Stimulated activated CD4-positive, alpha-beta T cell treated with anti-CD3 and anti-CD28 coated beads, Interleukin-12 subunit alpha, Interleukin-12 subunit beta, amount 100 ng/mL, for 24 hours (primary cell): ENCODE measurements around the gene IQSEC2.

Experiments
- DNase-seq, 2 experiments: peaks; one replicate each; pipeline ENCODE4 v3.0.0-alpha.2; 2020; ENCODE audit warnings: low read depth in 2 of 2

IQSEC2 gene

DNA sequence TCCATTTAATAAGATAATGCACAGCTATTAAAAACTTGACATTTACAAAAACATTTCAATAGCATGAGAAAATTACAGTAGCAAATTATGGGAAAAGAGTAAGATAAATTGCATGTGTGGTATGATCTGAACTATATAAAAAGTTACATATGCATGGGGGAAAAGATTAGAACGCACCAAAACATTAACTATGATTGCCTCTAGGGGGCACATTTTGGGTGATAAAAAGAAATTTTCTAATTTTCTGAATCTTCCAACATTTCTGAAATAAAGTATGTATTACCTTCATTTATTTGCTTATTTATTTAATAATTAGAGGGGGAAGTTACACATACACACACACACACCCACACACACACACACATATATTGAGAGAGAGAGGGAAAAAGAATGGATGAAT is 36.8 kb downstream of the IQSEC2 start:
- DNase-seq = no peak

DNA sequence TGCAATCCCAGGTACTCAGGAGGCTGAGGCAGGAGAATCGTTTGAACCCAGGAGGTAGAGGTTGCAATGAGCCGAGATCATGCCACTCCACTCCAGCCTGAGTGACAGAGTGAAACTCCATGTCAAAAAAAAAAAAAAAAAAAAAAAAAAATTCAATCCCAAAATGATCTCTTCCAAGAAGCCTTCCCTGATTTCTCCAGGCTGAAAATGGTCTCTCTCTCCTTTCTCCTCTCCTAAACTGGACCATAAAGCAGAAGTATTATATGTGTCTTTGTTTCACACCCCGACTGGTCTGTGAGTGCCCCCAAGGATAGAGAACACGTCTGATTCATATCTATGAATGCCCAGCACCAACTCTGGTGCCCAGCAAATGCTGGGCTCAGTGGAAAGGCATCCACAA is 39.1 kb downstream of the IQSEC2 start:
- DNase-seq = no peak

DNA sequence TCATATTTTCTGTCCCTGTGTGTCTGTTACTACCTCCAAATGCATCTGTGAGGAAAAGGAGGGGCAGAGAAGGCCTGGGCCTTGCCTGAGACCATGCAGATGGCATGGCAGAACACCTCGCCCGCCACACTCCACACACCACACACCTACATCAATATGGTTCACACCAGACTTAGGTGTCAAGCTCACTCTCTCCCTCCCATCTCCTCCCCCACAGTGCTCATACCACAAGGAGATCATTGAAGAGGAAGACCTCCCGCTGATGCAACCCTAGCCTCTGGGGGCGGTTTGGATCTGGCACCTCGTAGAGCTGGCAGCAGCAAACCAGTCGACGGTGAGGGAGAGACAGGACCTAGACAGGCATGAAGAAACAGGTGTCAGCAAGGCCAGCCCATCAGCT is 39.8 kb downstream of the IQSEC2 start:
- DNase-seq = no peak

DNA sequence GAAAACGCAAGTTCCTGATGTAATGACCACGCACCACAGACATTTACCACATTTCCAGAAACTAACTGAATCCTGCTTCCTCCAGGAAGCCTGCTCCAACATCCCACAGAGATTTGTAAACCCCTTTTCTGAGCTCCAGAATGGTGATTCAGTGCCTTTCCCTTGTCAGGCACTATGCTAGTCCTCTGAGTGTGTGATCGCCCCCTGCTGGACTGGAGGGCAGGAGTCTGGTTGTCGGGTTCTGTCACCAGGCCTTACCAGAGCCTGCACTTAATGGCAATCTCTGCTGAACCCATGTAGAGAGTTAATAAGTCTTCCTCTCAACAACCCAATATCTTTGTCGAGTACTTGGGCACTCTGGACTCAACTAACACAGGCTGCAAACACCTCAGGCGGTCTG is 41.9 kb downstream of the IQSEC2 start:
- peak in 1 of 2 experiments; percentile 25 for DNase-seq

DNA sequence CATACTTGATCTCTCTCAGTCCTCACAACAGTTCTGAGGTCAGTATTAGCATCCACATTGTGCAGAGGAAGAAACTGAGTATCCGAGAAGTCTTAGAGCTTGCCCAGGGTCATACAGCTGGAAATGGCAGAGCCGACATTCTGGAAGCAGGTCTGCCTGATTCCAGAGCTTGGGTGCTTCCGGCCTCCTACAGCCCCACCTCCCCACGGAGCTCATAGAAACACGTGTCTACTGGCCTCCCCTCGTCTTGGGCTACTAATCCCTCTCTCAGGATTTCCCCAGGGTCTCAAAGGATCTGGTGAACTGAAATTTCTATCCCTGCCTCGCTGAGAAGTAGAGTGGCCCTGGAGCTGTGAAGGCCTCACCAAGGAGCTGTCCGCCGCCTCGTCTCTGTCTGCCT is 44.3 kb downstream of the IQSEC2 start:
- DNase-seq = no peak

DNA sequence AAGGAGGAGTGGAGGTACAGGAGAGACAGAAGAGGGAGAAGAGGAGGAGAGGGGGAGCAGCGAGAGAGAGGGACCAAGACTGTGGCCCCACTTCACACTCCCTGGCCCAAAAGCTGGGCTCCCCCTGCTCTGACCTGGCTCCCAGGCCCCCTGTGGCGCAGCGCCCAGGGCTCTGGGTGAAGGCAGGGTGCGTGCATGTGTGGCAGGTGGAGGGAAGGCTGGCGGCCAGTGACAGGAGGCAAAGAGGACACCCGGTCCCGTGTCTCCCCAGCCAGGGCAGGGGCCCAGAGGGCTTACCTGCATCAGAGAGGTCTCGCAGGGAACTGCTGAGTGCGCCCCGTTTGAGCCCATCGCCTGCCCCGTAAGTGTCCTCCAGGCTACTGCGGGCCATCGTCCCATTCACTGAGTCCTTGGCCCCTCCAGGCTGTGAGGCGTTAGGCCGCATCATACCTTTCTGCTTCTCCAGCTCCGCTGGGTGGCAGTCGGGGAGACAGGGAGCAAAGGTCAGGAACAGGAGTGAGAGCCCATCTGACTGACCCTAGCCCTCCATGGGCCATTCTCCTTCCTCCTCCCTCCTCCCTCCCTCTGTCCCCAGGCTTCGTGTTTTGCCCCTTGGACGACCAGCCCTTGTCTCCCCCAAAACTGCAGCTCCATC is 45.2 kb downstream of the IQSEC2 start:
- no peak for DNase-seq

DNA sequence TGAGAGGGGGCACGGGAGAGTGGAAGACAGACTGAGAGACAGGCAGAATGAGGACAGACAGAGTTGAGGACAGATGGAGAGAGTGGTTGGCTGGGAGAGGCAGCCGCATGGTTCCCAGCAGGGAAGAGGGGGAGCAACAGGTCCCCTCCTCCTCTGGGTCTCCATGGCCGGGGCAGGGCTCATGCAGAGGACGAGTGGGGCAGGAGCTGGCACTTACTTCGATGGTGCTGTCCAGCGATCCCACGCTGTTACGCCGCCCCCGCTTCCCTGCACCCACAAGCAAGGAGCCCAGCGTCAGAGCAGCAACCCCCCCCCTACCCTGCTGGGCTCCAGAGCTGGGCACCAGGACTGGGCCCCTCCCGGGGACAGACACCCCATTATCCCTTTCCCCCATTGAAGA is 45.8 kb downstream of the IQSEC2 start:
- DNase-seq = no peak

DNA sequence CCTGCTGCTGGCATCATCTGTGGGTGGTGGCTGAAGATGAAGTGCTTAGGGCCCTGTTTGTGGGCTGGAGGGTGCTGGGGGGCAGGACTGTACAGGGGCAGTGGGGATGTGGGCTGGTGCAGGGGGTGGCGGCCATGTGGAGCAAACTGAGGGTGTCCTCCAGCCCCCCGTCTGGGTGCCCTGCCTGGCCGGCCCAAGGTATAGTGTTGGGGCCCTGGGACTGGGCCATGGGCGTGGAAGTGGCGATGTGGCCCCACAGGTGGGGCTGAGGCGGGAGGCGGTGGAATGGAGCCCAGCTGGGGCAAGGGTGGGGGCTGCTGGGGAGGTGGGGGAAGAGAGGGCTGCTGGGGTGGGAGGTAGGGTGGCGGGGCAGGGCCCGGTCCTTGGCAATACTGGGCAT is 46.9 kb downstream of the IQSEC2 start:
- no peak for DNase-seq

DNA sequence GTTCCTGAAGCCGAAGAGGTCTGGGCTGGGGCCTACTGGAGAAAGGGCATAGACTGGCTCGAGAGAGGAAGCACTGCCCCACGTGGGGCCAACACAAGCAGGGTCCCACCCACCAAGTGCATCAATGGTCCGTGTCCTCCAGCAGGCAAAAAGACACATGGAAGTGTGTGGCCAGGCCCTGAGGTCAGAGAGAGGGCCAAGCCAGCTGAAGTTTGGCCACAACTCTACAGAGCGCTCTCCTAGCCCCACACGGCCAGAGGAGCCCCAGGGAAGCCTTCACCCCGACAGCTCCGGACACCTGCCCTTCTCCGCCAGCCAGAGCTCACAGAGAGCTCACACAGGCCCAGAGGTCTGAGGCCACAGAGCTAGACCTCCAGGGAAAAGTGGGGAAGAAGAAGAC is 47.8 kb downstream of the IQSEC2 start:
- no peak for DNase-seq

DNA sequence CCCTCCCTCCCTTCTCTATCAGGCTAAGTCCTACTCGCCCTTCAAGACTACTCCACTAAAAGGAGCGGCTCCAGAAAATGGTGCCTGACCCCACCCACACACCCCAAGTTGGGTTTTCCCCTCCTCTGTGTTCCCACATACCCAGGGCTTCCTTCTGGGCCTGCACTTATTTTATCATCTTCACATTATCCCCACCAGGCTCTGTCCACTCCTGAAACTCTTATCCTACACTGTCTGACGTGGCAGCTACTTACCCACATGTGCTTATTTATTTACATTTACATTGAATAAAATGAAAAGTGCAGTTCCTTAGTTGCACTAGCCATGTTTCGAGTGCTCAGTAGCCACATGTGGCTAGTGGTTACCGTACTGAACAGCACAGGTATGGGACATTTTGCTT is 51.3 kb downstream of the IQSEC2 start:
- DNase-seq = no peak

DNA sequence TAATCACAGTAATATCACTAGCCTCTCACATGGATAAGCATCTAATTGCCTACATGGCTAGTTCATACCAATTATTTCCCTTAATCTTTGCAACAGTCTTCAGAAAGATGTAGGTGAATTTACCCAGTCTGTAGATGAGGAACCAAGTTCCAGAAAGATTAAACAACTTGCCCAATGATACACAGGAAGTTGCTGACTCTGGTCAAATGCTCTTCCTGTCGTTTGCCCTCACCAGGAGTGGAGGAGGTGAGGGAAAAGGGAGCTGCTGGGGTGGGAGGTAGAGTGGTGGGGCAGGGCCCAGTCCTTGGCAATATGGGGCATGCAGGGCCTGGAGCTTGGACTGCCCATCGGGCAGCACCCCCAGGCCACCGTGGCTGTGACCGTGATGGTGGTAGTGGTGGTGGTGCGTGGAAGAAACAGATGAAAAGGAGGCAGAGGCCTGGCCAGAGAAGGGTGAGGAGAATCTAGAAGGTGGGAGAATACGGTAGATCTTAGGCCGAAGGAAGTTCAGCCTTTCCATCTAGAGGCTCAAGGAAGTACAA is 54.1 kb downstream of the IQSEC2 start:
- DNase-seq = no peak

DNA sequence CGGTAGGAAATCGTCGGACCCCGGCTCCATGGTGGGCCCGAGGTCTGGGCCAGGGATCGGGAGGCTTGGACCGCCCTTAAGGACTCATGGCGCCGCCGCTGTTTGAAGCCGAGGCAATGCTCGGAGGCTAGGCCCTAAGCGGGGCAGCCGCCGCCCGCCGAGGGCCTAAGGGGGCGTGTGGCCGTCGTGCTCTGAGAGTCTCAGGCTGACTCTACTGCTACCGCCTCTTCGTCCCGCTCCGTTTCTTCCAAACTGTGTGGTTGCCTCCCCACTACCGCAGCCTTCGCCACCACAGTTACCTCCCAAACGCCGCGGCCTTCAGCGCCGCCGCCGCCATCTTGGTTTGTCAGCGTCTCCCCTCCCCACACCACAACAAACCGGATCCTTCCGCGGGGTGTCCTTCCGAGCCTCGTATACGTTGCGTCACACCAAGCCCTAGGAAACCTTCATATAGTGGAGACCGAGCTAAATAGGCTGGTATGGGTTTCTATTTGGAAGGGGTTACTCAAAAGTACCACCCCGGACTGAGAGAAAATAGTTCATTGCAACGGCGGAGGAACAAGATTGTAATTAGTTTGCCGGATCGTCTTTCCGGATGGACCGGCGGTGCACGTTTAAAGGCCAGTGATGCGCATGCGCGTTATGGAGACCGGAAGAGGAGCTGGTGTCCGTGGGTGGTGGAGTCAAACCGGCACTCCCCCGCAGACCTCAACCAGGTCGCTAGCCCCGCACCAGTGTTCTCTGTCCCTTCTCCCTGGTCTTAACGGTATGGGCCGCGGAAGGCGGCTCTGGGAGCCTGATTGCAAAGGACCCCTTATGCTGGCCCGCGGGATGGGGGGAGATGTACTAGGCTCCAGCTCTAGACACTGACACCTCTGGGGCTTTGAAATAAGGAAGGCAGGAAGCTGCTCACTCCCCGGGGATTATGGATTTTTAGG is 56.3 kb downstream of the IQSEC2 start, which contains the start of gene KDM5C:
TSS of gene KDM5C (minus strand) at position 348 of the 938 bp plus-strand sequence. CDS start at position 30, 318 bp downstream.
- DNase-seq = peak; percentile 64 to 76

DNA sequence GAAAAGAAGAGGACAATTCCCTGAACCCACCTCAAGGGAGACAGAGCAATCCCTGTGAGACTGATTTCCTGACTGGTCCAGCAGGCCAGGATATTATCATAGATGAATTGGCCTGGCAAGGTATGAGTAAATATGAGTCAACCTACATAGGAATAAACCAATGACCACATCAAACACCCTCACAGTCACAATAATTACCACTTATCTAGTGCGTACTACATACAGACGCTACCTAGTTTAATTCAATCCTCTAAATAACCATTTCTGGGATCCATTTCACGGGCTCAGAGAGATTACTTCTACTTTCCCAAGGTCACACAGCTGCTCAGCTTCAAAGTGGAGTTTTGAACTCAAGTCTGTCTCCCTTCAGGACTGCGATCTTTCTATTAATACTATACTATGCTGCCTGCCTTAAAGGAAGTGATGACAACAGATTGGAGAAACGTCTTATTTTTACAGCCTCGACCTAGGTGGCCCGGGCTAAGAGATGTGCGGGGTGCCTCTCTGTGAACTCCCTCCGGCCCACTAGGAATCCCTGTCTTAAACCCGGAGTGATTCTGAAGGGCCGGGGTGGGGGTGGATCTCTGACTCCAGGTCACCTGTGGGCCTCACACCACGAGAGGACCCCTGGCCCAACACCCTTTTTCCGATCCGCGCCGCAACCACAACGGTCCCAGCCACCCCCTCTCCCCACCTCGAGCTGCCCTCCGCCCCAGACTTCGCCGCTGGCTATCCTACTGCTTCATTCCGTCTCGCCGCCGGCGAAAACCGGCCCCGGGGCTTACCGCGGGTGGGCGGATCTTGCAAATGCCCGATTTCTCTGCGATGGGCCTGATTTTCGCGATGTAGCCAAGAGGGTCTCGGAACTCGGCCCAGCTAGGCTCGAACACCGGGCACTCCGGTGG is 57.2 kb downstream of the IQSEC2 start:
- no peak for DNase-seq

DNA sequence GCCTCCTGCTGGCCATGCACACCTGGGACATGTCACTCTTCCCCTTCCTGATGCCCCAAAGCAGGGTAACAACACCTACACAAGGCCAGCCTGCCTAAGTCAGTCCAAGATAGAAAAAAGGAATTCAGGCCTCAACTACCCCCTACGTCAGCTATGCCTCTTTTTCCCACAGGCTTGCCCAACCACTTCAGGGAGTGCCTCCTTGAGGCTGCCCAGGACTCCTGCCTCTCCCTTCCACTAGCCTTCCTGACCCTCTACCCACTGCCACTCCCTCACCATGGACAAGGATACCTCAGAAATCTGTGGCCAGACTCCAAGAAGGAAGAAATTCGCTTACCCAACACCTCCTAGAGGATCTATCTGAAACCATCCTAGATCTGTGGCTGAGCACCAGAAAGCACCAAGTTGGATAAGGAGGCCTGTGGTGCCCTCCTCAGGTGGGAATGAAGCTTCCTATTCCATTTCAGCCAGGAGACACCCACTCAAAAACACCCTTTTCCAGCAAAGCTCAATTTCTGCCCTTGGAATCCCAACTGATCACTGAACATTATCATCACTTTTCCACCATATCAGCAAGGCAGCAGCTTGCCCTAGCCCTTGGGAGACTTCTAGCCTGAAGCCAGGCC is 58.2 kb downstream of the IQSEC2 start:
- no peak for DNase-seq
